Bone marrow (tissue), 2 donors: Measurements from ENCODE around the gene PNMA6F.
"Not testable (repeated sequence)": the region's sequence is repeated elsewhere in the genome, so short reads cannot be mapped to it uniquely, and the experiment has no call there.

Experiments
- DNase-seq, 2 donors: peaks; one replicate each; lab custom pipeline; 2025; lab: John Stamatoyannopoulos, UW

The PNMA6F gene

DNA sequence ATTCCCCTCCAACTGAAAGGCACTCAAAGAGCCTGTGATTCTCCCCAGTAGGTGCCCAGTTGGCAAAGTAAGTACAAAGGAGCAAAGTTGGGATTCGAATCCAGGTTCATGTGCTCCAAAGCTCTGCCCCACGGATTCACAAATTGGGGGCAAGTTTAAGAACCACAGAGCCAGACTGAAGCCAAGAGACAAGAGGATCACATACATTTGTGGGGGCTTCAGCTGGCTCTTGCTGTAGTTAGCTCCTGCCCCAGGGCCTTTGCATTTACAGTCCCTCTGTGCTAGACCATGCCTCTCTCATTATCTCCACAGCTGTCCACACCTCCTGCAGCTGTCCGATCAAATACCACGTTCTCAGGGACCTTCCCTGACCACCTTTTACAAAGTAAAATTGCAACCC lies 18.8 kb downstream of the PNMA6F start:
- no peak for DNase-seq

DNA sequence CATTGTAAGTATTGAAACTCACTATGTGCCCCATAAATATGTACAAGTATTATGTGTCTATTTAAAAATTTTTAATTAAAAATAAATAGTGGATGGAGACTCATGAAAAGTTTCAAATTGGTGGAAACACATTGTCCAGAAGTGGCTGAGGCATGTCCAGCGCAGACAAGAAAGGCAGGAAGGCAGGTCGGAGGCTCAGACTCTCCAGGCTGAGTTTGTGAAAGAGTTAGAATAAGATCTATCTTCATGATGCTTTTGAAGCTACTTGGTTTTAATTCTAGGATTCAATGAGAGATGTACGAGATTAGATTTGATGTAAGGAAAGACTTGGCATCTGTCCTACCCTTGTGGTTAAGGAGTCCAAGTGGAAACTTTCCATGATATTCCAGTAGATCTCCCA lies 19.8 kb downstream of the PNMA6F start:
- no peak for DNase-seq

DNA sequence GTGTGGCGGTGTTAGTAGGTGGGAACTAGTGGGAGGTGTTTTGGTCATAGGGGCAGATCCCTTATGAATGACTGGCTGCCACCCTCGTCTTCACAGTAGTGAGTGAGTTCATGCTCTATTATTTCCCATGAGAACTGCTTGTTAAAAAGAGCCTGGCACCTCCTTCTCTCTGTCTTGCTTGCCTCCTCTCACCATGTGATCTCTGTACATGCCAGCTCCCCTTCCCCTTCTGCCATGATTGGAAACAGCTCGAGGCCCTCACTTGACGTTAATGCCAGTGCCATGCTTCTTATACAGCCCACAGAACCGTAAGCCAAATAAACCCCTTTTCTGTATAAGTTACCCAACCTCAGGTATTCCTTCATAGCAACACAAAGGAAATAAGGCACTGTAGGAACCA lies 21.7 kb downstream of the PNMA6F start:
- DNase-seq, result no peak

DNA sequence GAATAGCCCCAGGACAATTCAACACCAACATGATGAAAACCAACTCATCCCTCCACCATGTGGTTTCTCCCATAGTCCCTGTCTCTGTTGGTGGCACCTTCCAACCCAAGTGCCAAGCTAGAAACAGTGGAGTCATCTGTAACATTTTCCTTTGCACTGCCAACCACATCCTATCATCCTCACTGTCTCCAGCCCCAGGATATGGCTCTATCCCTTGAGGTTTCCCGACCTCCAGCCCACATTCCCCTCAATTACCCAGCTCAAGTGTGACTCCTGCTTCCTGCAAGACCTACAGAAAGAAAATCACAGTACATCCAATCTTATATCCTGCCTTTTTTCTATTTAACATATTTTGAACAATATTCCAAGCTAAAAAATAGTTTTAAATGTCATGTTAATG lies 24.2 kb downstream of the PNMA6F start:
- no peak for DNase-seq

DNA sequence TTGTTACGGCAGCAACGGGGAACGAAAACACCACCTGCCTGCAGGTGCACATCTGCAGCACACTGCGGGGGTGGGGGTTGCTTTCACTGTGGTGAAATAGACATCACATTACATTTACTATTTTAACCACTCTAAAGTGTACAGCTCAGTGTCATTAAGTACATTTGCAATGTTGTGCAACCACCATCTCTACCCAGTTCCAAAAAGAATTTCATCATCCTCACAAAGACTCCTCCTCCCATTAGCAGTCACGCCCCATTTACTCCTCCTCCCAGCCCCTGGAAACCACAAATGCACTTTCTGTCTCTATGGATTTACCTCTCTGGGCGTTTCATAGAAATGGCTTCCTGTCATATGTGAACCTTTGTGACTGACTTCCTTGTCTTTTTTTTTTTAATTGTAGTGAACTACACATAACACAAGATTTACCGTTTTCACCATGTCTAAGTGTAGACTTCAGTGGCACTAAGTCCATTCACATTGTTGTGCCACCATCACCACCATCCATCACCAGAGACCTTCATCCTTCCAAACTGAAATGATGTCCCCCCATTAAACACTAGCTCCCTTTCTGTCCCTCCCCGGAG lies 28.0 kb downstream of the PNMA6F start:
- DNase-seq, result not testable (repeated sequence)

DNA sequence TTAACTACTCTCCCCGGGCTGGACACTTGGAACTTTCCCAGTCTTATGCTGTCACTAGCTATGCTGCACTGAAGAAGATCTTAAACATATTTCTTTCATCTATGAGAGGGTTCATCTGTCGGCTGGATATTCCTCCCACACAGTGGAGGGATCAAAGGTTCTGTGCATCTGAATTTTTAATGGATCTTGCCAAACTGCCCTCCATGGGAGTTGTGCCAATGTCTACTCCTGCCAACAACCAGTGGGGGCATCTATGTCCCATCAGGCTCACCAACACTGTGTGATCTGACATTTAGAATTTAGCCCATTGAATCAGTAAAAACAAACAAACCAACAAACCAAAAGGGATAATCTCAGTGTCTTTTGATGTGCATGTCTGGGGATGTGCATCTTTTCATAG lies 32.8 kb downstream of the PNMA6F start:
- DNase-seq, result not testable (repeated sequence)

DNA sequence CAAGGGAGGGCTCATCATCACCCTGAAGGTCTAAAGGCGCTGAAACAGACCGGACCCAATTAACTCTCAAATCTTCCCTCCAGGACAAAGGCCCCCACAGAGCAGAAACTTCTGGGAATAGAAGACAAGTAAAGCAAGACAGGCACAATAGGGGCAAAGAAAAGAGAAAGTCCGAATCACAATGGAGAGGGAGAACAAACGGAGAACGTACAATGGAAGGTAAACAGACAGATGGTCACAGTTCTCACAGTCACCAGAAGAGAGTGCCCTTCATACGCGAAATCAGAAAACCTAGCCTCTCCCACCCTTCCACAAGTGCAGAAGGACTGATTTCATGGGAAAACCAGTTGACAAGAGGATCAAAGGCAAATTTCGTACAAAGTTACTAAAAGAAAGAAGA lies 35.9 kb downstream of the PNMA6F start:
- not testable (repeated sequence) for DNase-seq

DNA sequence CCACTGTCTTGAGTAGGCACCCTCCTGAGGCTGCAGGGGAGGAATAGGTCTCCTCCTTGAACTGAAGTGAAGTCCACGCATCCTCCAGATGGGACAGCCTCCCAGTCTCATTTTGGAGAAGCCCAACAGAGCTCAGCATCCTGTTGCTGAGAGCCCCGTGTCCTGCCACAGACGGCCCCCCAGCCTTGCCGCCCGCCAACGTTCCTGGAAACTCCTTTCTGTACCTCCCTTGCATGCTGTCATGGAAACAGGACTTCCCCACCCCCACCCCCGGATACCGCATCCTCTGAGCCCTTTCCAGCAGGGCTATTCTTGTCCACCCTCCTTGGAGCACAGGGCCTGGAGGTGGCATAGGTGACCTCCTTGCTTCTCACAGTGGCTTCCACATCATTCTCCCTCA lies 37.6 kb downstream of the PNMA6F start:
- DNase-seq, result not testable (repeated sequence)

DNA sequence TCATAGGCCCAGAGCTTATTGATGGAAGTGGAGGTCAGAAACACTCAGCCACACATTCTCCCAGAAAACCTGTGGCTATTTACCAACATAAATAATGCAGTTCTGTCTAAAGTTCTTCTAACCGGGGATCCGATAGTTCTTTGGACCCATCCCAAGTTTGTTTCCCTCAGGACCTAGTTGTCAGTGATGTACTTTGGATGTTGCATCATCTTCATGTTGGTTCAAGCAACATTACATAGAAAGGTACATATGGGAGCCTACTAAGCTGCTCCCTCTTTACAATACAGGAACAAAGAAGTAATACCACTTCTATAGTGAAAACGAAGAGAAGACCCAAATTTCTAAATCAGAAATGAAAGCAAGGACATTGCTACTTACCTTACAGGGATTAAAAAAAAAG lies 39.8 kb downstream of the PNMA6F start:
- not testable (repeated sequence) for DNase-seq

DNA sequence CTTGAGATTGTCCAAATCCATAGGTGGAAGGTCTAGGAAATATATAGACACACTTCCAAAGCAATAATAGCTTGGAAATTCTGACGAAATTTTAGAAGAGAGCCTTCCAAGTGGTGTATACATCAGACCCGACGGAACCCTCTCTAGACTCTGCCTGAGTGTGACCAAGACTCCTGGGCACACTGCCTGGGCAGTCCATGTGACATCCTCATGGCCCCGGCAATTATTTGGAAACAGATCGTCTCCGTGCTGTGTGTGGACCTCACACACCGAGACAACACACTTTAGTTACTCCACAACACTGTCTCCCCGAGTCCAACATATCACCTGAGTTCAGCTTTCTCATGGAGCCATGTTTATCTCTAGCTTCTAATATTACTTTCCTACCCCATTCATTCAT lies 42.3 kb downstream of the PNMA6F start:
- not testable (repeated sequence) for DNase-seq

DNA sequence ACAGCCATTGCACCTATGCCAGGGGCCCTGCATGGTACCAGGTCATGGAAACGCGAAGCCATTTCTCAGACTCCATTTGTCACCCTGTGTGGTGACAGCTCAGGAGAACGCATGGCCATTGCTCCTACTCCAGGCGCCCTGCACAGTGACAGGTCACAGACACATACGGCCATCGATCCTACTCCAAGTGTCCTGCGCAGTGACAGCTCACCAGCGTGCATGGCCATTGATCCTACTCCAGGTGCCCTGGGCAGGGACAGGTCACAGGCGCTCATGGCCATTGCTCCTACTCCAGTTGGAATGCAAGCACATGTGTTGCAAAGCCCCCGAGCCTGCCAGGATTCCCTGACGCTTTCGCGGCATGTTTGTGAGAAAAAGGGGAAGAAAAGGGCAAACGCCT lies 45.5 kb downstream of the PNMA6F start:
- not testable (repeated sequence) for DNase-seq

DNA sequence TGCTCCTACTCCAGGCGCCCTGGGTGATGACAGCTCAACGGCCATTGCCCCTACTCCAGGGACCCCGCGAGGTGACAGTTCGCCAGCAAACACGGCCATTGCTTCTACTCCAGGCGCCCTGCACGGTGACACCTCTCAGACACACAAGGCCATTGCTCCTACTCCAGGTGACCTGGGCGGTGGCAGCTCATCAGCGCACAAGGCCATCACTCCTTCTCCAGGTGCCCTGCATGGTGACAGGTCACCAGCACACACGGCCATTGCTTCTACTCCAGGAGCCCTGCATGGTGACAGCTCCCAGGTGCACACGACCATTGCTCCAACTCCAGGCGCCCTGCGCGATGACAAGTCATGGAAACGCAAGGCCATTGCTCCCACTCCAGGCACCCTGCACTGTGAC lies 46.1 kb downstream of the PNMA6F start:
- not testable (repeated sequence) for DNase-seq

DNA sequence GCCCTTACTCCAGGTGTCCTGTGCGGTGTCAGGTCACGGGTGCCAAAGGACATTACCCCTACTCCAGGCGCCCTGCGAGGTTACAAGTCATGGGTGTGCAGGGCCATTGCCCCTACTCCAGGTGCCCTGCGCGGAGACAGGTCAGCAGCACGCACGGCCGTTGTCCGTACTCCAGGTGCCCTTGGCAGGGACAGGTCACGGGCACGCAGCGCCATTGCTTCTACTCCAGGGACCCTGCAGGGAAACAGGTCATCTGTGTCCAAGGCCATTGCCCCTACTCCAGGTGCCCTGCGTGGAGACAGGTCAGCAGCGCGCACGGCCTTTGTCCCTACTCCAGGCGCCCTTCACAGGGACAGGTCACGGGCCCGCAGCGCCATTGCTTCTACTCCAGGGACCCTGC lies 49.0 kb downstream of the PNMA6F start:
- not testable (repeated sequence) for DNase-seq

DNA sequence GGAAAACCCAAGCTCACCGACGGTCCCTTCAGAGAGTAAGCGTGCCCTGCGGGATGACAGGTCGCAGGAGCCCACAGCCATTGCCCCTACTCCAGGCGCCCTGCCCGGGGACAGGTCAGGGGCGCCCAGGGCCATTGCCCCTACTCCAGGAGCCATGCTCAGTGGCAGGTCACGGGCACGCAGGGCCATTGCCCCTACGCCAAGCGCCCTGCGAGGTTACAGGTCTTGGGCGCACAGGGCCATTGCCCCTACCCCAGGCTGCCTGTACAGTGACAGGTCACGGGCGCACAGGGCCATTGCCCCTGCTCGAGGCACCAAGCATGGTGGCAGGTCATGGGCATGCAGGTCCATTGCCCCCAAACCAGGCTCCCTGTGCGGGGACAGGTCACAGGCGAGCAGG lies 49.5 kb downstream of the PNMA6F start:
- not testable (repeated sequence) for DNase-seq
